Measurements from ENCODE around the gene SCD5.

The SCD5 gene

DNA sequence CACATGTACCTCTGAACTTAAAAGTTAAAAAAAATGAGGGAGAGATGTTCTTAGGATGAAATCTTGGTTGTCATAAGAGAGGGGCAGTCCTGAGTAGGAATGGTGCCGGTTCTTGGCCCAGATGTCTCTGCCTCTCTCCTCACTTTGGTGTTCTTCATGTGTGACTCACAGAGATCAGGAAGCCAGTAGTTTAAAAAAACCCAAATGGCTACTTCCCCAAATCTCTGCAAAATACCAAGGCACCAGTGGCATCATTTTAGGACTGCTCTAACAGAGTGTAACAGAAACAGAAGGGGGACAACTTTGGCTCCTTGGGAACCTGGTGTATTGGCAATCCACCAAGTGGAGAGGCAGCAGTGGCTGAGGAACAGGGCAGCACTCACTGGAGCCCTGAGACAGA is 116.8 kb downstream of the SCD5 start:
- Histone ChIP-seq H3K36me3 (ENCODE audit: insufficient read depth, low read length) (no peaks in the 10 kb centered on the region), H3K4me1 (ENCODE audit: insufficient read depth, low read length) (no peaks in the 10 kb centered on the region), H3K9ac (ENCODE audit: low read depth, low read length) (no peak overlapping the region)

DNA sequence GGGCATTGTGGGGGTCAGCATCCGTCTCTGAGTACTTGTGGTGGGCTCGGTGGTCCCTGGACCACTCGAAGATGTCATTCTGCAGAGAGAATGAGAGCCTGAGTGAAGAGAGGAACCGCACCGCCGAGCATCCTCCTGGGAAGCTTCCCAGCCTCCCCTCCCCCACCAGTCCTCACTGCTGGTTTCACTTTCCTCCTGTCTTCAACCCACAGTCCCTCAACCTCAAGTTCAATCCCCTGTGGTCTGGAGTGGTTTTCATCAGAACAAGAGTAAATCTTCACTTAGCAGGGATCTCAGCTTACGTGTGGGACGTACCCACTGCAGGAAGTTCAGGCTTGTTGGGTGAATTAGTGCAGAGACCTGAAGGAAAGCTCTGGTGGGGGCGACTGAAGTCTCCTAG is 117.8 kb downstream of the SCD5 start:
- H3K4me1 ChIP-seq (ENCODE audit: insufficient read depth, low read length) = no peaks in the 10 kb centered on the region
- no peaks in the 10 kb centered on the region for H3K9me3 ChIP-seq (ENCODE audit: control insufficient read depth, insufficient read depth, low read length)
- no peaks in the 10 kb centered on the region for H3K36me3 ChIP-seq (ENCODE audit: insufficient read depth, low read length)
- H3K9ac ChIP-seq (ENCODE audit: low read depth, low read length) = no peak overlapping the region

More for the DNA sequence above, 116.8 kb downstream of the SCD5 start:
- no peaks in the 10 kb centered on the region for H3K9me3 ChIP-seq (ENCODE audit: control insufficient read depth, insufficient read depth, low read length)

DNA sequence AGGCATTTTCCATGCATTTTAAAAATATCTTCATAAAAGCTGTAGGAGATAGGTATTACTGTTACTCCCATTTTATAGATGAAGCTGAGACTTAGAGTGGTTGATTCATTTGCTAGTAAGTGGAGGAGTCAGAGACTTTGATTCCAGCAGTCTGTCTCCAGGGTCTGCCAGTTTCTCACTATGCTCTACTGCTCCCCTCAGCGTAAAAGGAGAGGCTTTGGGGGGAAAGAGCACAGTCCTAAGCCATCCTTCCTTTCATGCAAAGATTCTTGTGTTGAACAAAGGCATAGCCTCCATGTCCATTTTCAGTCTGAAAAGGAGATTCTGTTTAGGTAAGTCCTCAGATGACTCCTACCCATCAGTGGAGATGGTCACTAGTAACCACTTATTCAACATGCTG is 119.1 kb downstream of the SCD5 start:
- no peak overlapping the region for H3K9ac ChIP-seq (ENCODE audit: low read depth, low read length)

DNA sequence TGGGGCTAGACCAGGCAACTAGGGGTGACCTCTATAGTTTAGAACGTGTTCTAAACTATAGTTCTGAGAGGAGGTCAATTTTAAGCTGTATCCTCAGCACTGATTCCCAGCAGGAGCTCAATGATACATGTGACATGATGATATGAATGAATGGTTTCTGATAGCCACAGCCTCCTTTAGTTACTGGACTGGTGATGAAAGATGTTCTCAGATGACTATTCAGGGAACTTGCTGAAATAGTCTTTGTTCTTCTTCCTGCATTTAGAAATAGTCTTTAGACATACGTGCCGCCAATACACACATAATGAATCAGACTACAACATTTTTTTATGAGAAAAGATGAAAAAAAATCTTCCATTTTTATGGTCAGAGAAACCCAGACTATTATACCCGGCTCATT is 120.5 kb downstream of the SCD5 start:
- no peaks in the 10 kb centered on the region for H3K9me3 ChIP-seq (ENCODE audit: control insufficient read depth, insufficient read depth, low read length)
- H3K36me3 ChIP-seq (ENCODE audit: insufficient read depth, low read length) = no peaks in the 10 kb centered on the region
- no peaks in the 10 kb centered on the region for H3K4me1 ChIP-seq (ENCODE audit: insufficient read depth, low read length)
- no peak overlapping the region for H3K9ac ChIP-seq (ENCODE audit: low read depth, low read length)

More for the DNA sequence above, 119.1 kb downstream of the SCD5 start:
- Histone ChIP-seq H3K9me3 (ENCODE audit: control insufficient read depth, insufficient read depth, low read length) (no peaks in the 10 kb centered on the region), H3K4me1 (ENCODE audit: insufficient read depth, low read length) (no peaks in the 10 kb centered on the region), H3K36me3 (ENCODE audit: insufficient read depth, low read length) (no peaks in the 10 kb centered on the region)

DNA sequence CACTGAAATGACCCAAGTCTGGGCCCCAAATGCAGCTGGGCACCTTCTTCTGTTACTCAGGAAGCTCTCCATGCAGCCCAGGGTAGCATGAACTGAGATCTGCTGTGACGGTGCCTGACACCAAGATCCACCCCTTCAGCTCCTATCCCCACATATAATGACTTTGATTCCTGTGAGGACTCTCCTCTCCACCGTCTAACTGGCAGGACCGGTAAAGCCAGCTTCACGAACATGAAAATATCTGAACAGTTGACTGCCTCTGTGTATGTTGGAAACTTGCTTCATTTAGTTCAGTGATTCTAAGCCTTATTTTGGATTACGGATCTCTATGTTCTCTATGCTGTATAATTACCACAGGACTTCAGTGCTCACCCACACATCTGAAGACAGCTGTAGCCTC is 121.3 kb downstream of the SCD5 start:
- Histone ChIP-seq H3K9me3 (ENCODE audit: control insufficient read depth, insufficient read depth, low read length) (no peaks in the 10 kb centered on the region), H3K36me3 (ENCODE audit: insufficient read depth, low read length) (no peaks in the 10 kb centered on the region), H3K4me1 (ENCODE audit: insufficient read depth, low read length) (no peaks in the 10 kb centered on the region), H3K9ac (ENCODE audit: low read depth, low read length) (no peak overlapping the region)

DNA sequence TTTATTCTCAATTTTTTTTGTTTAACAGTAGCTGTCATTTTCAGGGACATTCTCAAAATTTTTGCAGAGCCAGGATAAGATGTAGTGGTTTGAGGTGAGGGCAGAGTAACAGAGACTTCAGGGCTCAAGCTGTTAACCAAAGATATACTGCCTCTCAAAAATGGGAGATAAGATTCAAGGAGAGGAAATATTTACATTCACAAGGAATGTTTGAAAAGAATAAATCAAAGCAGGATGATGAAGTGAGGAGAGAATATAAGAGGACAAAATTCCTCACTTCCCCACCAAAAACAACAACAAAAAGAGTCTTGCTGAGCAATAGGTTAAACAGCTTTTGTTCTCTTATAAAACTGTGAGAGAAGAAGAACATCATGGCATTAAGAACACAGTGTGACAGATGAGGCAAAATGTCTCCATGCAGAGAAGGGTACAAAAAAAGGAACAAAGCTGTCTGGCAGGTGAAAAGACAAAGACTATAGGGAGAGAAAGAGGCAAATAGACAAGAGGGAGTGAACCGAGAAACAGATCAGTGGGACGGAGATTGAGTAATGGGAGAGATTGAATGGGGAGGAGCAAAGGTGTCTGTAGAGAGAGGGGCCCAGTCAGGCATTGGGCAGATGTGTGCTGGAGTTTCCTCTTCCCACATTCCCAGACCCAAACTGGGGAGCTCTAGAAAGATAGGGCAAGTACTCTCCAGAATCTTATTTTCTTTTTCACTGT is 130.7 kb downstream of the SCD5 start:
- no peaks in the 10 kb centered on the region for H3K36me3 ChIP-seq (ENCODE audit: insufficient read depth, low read length)
- H3K4me1 ChIP-seq (ENCODE audit: insufficient read depth, low read length) = 0 out of 2 replicates have a peak, but pooled peaks cover 2% of the 10 kb centered on the region
- no peak overlapping the region for H3K9ac ChIP-seq (ENCODE audit: low read depth, low read length)
- H3K9me3 ChIP-seq (ENCODE audit: control insufficient read depth, insufficient read depth, low read length) = no peaks in the 10 kb centered on the region

DNA sequence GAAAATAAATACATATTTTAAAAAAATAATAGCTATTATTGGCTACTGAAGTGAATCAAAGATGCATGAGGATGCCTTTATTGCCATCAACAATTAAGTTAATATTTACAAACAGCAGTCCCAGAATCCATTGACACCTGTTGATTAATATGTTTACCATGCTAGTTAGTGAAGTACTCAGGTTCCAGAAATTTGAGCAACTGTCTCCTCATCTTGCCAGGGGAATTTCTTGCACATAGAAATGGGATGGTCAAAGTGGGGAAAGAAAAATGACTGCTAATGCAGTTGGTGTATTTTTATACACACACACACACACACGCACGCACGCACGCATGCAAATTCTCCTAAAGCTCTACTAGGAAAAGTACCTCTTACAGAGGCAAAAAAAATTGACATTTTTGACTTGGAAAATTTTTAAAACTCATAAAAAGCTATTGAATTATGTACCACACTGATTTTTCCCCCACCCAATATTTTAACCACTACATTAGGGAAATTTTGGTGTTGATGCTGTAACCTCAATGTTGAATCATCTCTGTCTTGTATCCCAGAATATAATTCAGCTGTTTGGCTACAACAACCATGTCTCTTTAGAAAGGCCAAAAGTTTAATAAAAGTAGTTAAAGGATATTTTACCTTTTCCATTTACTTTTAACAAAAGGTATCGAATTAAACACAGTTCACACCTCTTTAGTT is 131.5 kb downstream of the SCD5 start:
- no peak overlapping the region for H3K9ac ChIP-seq (ENCODE audit: low read depth, low read length)
- H3K36me3 ChIP-seq (ENCODE audit: insufficient read depth, low read length) = no peaks in the 10 kb centered on the region
- no peaks in the 10 kb centered on the region for H3K9me3 ChIP-seq (ENCODE audit: control insufficient read depth, insufficient read depth, low read length)
- H3K4me1 ChIP-seq (ENCODE audit: insufficient read depth, low read length) = 0 out of 2 replicates have a peak, but pooled peaks cover 2% of the 10 kb centered on the region

DNA sequence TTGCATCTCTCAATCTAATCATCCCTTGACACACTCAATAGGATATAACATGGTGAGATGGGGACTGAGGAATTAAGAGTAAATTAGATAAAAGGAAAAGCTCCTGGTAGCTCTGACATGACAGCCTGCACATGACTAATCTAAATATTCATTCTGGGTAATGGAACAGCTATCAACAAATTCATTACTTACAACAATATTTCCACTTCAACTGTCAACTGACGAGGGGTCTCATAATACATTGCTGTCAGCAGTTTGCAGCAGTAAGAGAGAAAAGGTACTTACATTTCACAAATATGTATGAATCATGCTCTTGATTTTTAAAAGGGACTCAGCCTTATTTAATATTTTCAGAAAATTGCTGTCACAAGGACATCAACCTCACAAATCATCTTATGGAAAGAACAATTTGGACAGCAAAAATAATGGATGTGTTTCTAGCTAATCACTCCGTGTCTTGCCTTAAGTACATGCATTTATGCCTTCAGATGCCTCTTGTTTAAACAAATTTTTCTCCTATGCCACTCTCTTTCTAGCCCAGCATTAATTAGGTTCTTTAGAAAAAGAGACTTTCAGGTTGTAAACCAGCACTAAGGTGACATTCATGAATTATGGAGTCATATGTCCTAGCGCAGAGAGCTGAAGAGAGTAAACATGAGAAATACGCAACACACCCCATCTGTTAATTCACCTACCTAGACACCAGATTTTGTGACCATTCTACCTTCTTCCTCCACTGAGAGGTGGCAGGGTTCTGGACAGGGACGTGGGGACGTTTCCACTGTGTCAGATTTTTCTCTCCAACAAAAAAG is 137.2 kb downstream of the SCD5 start:
- H3K9me3 ChIP-seq (ENCODE audit: control insufficient read depth, insufficient read depth, low read length) = no peaks in the 10 kb centered on the region
- H3K9ac ChIP-seq (ENCODE audit: low read depth, low read length) = no peak overlapping the region
- H3K4me1 ChIP-seq (ENCODE audit: insufficient read depth, low read length) = no peaks in the 10 kb centered on the region
- no peaks in the 10 kb centered on the region for H3K36me3 ChIP-seq (ENCODE audit: insufficient read depth, low read length)

DNA sequence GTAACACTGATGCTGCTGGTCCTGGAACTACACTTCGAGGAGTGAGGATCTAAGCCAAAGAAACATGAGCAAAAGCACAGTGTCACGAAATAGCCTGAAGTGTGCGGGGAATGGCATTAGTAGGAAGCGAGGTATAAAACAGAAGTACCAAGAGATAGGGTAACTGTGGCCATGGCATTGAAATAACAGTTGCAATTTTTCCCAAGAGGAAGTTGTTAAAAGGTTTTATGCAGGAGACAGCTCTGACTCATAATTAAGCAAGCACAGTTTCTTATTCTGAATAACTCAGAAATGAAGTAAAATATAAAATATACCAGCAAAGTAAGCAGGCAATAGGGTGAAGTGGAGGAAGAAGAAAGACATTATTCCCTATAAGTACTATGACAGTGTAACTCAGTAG is 146.5 kb downstream of the SCD5 start:
- H3K4me1 ChIP-seq (ENCODE audit: insufficient read depth, low read length) = no peaks in the 10 kb centered on the region
- no peaks in the 10 kb centered on the region for H3K9me3 ChIP-seq (ENCODE audit: control insufficient read depth, insufficient read depth, low read length)
- no peak overlapping the region for H3K9ac ChIP-seq (ENCODE audit: low read depth, low read length)
- no peaks in the 10 kb centered on the region for H3K36me3 ChIP-seq (ENCODE audit: insufficient read depth, low read length)

DNA sequence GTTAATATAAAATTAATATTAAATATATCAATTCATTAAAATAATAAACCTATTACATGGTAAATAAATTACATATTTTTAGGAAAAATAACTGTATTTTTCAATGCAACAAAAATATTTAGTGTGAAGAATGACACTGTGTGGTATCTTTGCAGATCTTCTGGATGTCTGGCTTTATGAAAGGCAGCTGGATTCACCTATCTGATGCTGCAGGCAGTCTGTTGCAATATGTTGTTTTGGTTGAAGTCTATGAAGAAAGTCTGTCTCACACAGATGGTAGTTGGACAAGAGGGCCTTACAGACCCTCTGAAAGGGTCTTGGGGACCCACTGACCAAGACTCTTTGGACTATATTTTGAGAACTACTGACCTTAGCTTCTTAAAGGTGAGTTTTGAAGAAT is 147.7 kb downstream of the SCD5 start:
- H3K9me3 ChIP-seq (ENCODE audit: control insufficient read depth, insufficient read depth, low read length) = no peaks in the 10 kb centered on the region
- no peaks in the 10 kb centered on the region for H3K36me3 ChIP-seq (ENCODE audit: insufficient read depth, low read length)
- H3K9ac ChIP-seq (ENCODE audit: low read depth, low read length) = no peak overlapping the region
- no peaks in the 10 kb centered on the region for H3K4me1 ChIP-seq (ENCODE audit: insufficient read depth, low read length)

DNA sequence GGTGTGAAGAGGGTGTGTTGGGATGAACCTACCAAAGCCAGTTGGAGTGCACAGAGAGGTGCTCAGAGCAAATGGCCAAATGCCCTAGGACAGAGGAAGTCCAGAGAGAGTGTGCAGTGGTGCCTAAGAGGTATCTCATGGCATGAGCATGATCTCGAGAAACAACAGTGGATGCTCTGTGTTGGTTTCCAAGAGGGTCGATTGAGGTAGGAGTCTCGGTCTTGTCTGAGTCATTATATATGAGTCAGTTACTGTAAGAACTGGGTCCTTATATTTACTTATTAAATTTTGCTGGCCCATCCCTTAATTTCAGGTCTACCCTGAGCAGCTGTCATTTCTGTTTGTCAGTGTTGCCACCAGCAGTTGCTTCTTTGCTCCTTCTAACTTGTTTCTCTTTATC is 150.2 kb downstream of the SCD5 start:
- Histone ChIP-seq H3K9me3 (ENCODE audit: control insufficient read depth, insufficient read depth, low read length) (no peaks in the 10 kb centered on the region), H3K4me1 (ENCODE audit: insufficient read depth, low read length) (no peaks in the 10 kb centered on the region), H3K36me3 (ENCODE audit: insufficient read depth, low read length) (no peaks in the 10 kb centered on the region), H3K9ac (ENCODE audit: low read depth, low read length) (no peak overlapping the region)

DNA sequence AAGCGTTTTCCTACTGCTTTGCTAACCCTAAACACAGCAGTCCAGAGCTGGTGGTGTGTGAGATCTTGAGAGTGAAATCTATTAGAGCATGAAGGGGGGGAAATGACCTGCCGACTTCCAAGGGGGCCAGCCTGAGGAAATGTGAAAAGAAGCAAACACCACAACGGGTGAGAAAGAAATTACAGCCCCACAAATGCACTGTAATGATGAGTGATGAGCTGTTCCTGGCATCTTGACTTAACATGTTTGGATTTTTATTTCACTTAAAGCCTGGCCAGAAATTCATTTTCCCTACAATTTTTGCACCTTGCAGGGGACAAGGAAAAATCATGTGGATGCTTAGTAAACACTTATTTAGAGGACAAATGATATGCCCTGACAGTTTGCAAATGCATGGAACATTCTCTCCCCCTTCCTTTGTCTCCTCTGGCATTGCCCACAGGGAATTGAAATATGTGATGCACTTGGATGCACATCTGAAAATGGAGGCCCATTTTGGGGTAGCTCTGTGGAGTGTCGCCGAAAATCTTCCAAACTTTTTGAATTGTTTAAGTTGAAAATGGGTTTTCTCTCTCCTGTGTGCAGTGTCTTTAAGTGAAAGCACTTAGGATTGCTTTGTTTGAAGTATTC is 152.5 kb downstream of the SCD5 start:
- Histone ChIP-seq H3K4me1 (ENCODE audit: insufficient read depth, low read length) (no peaks in the 10 kb centered on the region), H3K9me3 (ENCODE audit: control insufficient read depth, insufficient read depth, low read length) (no peaks in the 10 kb centered on the region), H3K36me3 (ENCODE audit: insufficient read depth, low read length) (no peaks in the 10 kb centered on the region), H3K9ac (ENCODE audit: low read depth, low read length) (no peak overlapping the region)

DNA sequence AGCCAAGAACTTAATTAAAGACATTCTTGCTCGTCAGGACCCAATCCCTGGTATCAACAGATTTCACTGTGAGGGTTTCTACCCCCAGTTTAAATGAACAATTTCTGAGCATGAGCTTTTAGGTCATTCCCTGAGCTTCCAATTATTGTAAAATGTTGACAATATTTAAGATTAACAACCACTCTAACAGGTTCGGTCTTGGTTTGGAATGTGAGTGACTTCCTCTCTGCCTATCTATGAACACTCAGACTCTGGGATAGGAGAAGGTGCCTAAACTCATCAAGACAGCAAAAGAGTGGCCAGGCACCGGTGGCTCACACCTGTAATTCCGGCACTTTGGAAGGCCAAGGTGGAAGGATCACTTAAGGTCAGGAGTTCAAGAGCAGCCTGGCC is 153.9 kb downstream of the SCD5 start:
- H3K4me1 ChIP-seq (ENCODE audit: insufficient read depth, low read length) = no peaks in the 10 kb centered on the region
- H3K9me3 ChIP-seq (ENCODE audit: control insufficient read depth, insufficient read depth, low read length) = no peaks in the 10 kb centered on the region
- no peak overlapping the region for H3K9ac ChIP-seq (ENCODE audit: low read depth, low read length)
- no peaks in the 10 kb centered on the region for H3K36me3 ChIP-seq (ENCODE audit: insufficient read depth, low read length)

DNA sequence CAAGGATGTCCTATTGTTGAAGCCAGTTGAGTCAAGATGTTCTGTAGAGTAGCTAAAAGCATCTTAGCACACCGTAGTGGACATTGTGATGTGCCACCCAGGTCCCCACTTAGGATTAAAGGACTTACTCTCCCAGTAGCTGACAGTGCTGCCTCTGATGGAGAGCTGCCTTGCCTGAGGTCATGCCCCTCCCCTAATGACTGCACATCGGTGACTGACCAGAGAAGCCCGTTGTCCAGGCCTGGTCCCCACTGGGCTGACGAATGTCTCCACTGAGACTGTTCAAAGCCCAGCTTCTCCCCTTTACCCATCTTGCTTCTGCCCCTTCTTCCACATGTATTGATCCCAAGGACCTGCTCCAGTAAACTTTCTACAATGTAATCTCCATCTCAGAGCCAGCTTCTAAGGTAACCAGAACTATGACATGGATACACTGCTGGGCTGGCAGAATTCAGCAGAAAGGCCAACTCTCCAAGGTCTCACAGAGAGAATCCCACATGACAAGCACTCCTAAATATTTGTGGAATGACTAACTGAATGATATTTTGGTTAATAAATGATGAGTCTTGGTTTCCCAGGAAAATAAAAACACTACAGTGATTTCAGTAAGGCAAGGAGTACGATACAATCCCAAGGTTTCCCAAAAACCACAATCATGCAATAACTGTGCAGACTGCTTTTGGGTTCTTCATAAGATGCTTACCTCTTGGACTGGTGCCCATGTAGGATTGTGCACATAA is 154.4 kb downstream of the SCD5 start:
- Histone ChIP-seq H3K9ac (ENCODE audit: low read depth, low read length) (no peak overlapping the region), H3K9me3 (ENCODE audit: control insufficient read depth, insufficient read depth, low read length) (no peaks in the 10 kb centered on the region), H3K36me3 (ENCODE audit: insufficient read depth, low read length) (no peaks in the 10 kb centered on the region), H3K4me1 (ENCODE audit: insufficient read depth, low read length) (no peaks in the 10 kb centered on the region)

Data from ES-I3 (cell line).